ENCODE measurements around the gene ADSS2.
"Not testable (repeated sequence)": the region's sequence is repeated elsewhere in the genome, so short reads cannot be mapped to it uniquely, and the experiment has no call there.

Gene ADSS2

GRCh38 chr1:244367399-244368114 is 84.2 kb downstream of the ADSS2 start:
- no peaks in the 10 kb centered on the region for H3K4me1 ChIP-seq (ENCODE audit: control insufficient read depth, insufficient read depth, low read length)
- ChIA-PET CTCF (no interaction called here), POLR2A (no interaction called here)
- H3K36me3 ChIP-seq (ENCODE audit: control insufficient read depth in 2 of 2, insufficient read depth in 1 of 2, low read length in 2 of 2), result no peaks in the 10 kb centered on the region
- TF ChIP-seq ZBTB44 (tag by site-specific recombination; IDR thresholded peaks at IDR 0.05) (no peak), KLF8 (tag by site-specific recombination; IDR thresholded peaks at IDR 0.05) (no peak)
- no peak overlapping the region for H3K27ac ChIP-seq (ENCODE audit: extremely low read depth, low read depth, low read length)
- H3K9me3 ChIP-seq (ENCODE audit: control insufficient read depth, insufficient read depth, low read depth, low read length), result no peaks in the 10 kb centered on the region
- H3K4me3 ChIP-seq (ENCODE audit: low read depth, low read length), result no peak overlapping the region

GRCh38 chr1:244365809-244366208 is 85.9 kb downstream of the ADSS2 start:
- POLR2A ChIA-PET, result no interaction called here
- Histone ChIP-seq H3K36me3 (ENCODE audit: control insufficient read depth in 2 of 2, insufficient read depth in 1 of 2, low read length in 2 of 2) (no peaks in the 10 kb centered on the region), H3K4me3 (ENCODE audit: low read depth, low read length) (no peak overlapping the region), H3K27ac (ENCODE audit: extremely low read depth, low read depth, low read length) (no peak overlapping the region), H3K9me3 (ENCODE audit: control insufficient read depth, insufficient read depth, low read depth, low read length) (no peaks in the 10 kb centered on the region), H3K4me1 (ENCODE audit: control insufficient read depth, insufficient read depth, low read length) (0 out of 2 replicates have a peak, but pooled peaks cover 5% of the 10 kb centered on the region)
- CTCF ChIA-PET, result no interaction called here
- TF ChIP-seq PRDM10 (tag by site-specific recombination; IDR thresholded peaks at IDR 0.05), result peak; percentile 35
- TF ChIP-seq ZNF549 (tag by site-specific recombination; IDR thresholded peaks at IDR 0.05), result no peak

GRCh38 chr1:244365262-244365661 is 86.4 kb downstream of the ADSS2 start:
- H3K27ac ChIP-seq (ENCODE audit: extremely low read depth, low read depth, low read length); H3K9me3 ChIP-seq (ENCODE audit: control insufficient read depth, insufficient read depth, low read depth, low read length); H3K36me3 ChIP-seq (ENCODE audit: control insufficient read depth in 2 of 2, insufficient read depth in 1 of 2, low read length in 2 of 2); H3K4me3 ChIP-seq (ENCODE audit: low read depth, low read length); POLR2A ChIA-PET; H3K4me1 ChIP-seq (ENCODE audit: control insufficient read depth, insufficient read depth, low read length): not testable (repeated sequence)
- CTCF ChIA-PET, result interaction anchor here (0.6 kb wide), 1 partner anchor 345 kb away, joined by 3 read pairs; no protein-coding TSS in a partner anchor
- TF ChIP-seq SETDB1 (IDR thresholded peaks at IDR 0.05; ENCODE audit: insufficient read length, low read length), result peak; percentile 58

- no peak overlapping the region for H3K27ac ChIP-seq (ENCODE audit: extremely low read depth, low read depth, low read length)
- H3K9me3 ChIP-seq (ENCODE audit: control insufficient read depth, insufficient read depth, low read depth, low read length), result no peaks in the 10 kb centered on the region
- H3K4me1 ChIP-seq (ENCODE audit: control insufficient read depth, insufficient read depth, low read length), result 0 out of 2 replicates have a peak, but pooled peaks cover 5% of the 10 kb centered on the region
- no peak overlapping the region for H3K4me3 ChIP-seq (ENCODE audit: low read depth, low read length)
- POLR2A ChIA-PET, result interaction anchor here (0.6 kb wide), 2 partner anchors 9 kb away, joined by 3 read pairs; no protein-coding TSS in a partner anchor
- no peaks in the 10 kb centered on the region for H3K36me3 ChIP-seq (ENCODE audit: control insufficient read depth in 2 of 2, insufficient read depth in 1 of 2, low read length in 2 of 2)
- CTCF ChIA-PET, result interaction anchor here (0.6 kb wide), 1 partner anchor 13 kb away, joined by 3 read pairs; no protein-coding TSS in a partner anchor
- TF ChIP-seq ZNF274 (IDR thresholded peaks at IDR 0.05; ENCODE audit: low read length) (no peak), ZNF274 (tag by site-specific recombination; IDR thresholded peaks at IDR 0.05; ENCODE audit: borderline replicate concordance) (no peak), ZBTB10 (tag by site-specific recombination; IDR thresholded peaks at IDR 0.05) (no peak), ZNF114 (tag by site-specific recombination; IDR thresholded peaks at IDR 0.05) (no peak), ZNF623 (tag by site-specific recombination; IDR thresholded peaks at IDR 0.05) (no peak), ZBTB6 (tag by site-specific recombination; IDR thresholded peaks at IDR 0.05) (no peak), ZNF18 (tag by site-specific recombination; IDR thresholded peaks at IDR 0.05) (no peak), ZNF560 (tag by site-specific recombination; IDR thresholded peaks at IDR 0.05; ENCODE audit: borderline replicate concordance) (no peak), ZNF302 (tag by site-specific recombination; IDR thresholded peaks at IDR 0.05; ENCODE audit: low read depth) (no peak)
Measured at GRCh38 chr1:244362476-244362875, 89.2 kb downstream of the ADSS2 start.
